Left lung (tissue), 10 donors: ENCODE data around the gene PARD6A. TPM values are rescaled to one million over a fixed set of nuclear protein-coding genes. Genes with fewer than 3 reads are reported as not detected.

Source experiments
- ATAC-seq: fragments of 200-7000 bp; cut with Tn5 transposase; one replicate; pipeline ENCODE4 v1.9.1; 2020; ENCODE audit warnings: moderate library complexity
- DNase-seq, 4 donors: peaks; one replicate each; pipeline ENCODE4 v3.0.0-alpha.2; 2013 to 2020
- H3K27ac ChIP-seq, 2 donors: fragments of 200-600 bp; sonication (generic) in 1 of 2; one replicate each; pipeline versions ENCODE4 v1.5.0 to v1.8.0; 2020 to 2021
- H3K27me3 ChIP-seq, 2 donors: fragments of 200-600 bp; sonication (generic) in 1 of 2; one replicate each; pipeline versions ENCODE4 v1.5.0 to v1.8.0; 2020 to 2021
- H3K36me3 ChIP-seq, 2 donors: fragments of 200-600 bp; sonication (generic) in 1 of 2; one replicate each; pipeline versions ENCODE4 v1.5.0 to v1.8.0; 2020 to 2021
- H3K4me1 ChIP-seq, 2 donors: fragments of 200-600 bp; one replicate each; pipeline ENCODE4 v1.8.0; 2021
- H3K4me3 ChIP-seq, 2 donors: fragments of 200-600 bp; sonication (generic) in 1 of 2; one replicate each; pipeline versions ENCODE4 v1.5.0 to v1.8.0; 2020 to 2021; ENCODE audit warnings: mild to moderate bottlenecking in 1 of 2
- H3K9me3 ChIP-seq, 2 donors: fragments of 200-600 bp; sonication (generic) in 1 of 2; one replicate each; pipeline versions ENCODE4 v1.5.0 to v1.8.0; 2020 to 2021
- intact Hi-C, 2 donors: fragments of 100-400 bp; cut with DNase I; formaldehyde crosslinking; loops; one replicate each; pipeline versions ENCODE4 v1.11.2 to v1.14.2; 2022
- polyA plus RNA-seq, 6 donors: library from polyadenylated mRNA; unstranded; fragments of 120-200 nt; gene quantifications; one replicate each; pipeline ENCODE4 v1.2.1, GENCODE V29; 2013; ENCODE audit not compliant: insufficient read length in 6 of 6
- total RNA-seq, 2 donors: library from RNA; stranded (reverse); fragmentation: NEBNext Ultra II Directional; extraction: Animal tissue kit (Norgen Biotek cat#: 25700); gene quantifications; one replicate each; pipeline ENCODE4 v1.2.1, GENCODE V29; 2021
- TF ChIP-seq, protein P1 (sequence below), 2 donors: fragments of 200-600 bp; sonication (generic) in 1 of 2; IDR thresholded peaks; one replicate each; pipeline versions ENCODE4 v1.5.0 to v1.8.0; 2021; ENCODE audit warnings: antibody characterized with exemption in 2 of 2
- donor health status: DM: no; HTN: yes; CAD: no.
- donor health status: DM: no; HTN: no; CAD: no.

The PARD6A gene
- total and polyA plus RNA-seq, 8 donors: 1.4 to 4.1 (median 1.9) TPM

- peak; percentile 74 for ATAC-seq
- peak in 3 of 4 donors; percentile 65 to 81 (median 75) for DNase-seq
- intact Hi-C loops: loop anchor here in 1 of 2 donors (10.0 kb wide), 2 partner anchors 152 to 252 kb away; no protein-coding TSS in a partner anchor
Observed at GRCh38 chr16:67672739-67673662, 12.2 kb downstream of the PARD6A start.

DNA sequence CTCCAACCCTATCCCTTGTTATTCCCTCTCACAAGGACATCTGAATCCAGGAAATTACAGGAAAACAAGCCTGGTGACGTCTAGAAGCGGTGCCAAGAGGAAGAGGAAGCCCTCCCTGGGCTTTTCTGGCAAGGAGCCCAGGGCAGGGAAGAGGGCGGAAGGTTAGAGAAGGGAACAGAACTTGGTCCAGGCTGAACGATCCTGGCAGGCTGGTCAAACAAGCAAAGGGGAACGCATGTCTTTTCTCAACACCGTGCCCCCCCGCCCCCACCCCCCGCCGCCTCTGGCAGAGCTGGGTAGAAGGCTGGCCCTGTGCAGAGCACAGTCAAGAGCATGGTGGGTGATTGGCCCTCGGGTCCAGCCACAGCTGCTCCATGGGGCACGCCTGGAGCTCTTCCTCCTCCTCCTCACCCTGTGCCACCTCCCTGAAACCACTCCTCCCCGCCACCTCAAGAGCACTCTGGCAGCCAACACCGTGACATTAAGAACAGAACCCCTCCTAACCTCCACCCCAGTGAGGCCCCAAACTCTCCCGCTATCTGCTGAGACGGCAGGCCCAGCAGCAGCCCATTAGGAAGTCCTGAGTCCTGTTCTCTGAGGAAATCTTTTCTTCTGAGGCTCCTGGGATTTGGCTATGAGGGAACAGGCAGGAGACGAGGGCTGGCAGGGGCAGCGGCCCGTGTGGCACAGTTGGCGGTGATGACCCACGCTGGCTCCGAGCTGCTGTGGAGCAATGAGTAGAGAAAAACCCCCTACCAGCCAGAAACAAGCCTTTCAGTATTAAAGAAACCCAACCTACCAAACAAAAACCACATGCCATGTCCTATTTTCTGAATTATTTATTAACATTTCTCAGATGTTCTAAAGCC, 13.2 kb downstream of the PARD6A start:
- Histone ChIP-seq H3K4me1 (peaks cover 27 to 56% of the 10 kb centered on the region in 2 donors), H3K36me3 (peaks cover 0 to 17% of the 10 kb centered on the region in 2 donors), H3K4me3 (no peak overlapping the region), H3K27me3 (no peaks in the 10 kb centered on the region), H3K9me3 (no peaks in the 10 kb centered on the region), H3K27ac (peak overlapping the region; percentile 77 to 86)
- intact Hi-C loops: loop anchor here in 1 of 2 donors (10.0 kb wide), 2 partner anchors 151 to 251 kb away; no protein-coding TSS in a partner anchor
- TF ChIP-seq, protein P1, sequence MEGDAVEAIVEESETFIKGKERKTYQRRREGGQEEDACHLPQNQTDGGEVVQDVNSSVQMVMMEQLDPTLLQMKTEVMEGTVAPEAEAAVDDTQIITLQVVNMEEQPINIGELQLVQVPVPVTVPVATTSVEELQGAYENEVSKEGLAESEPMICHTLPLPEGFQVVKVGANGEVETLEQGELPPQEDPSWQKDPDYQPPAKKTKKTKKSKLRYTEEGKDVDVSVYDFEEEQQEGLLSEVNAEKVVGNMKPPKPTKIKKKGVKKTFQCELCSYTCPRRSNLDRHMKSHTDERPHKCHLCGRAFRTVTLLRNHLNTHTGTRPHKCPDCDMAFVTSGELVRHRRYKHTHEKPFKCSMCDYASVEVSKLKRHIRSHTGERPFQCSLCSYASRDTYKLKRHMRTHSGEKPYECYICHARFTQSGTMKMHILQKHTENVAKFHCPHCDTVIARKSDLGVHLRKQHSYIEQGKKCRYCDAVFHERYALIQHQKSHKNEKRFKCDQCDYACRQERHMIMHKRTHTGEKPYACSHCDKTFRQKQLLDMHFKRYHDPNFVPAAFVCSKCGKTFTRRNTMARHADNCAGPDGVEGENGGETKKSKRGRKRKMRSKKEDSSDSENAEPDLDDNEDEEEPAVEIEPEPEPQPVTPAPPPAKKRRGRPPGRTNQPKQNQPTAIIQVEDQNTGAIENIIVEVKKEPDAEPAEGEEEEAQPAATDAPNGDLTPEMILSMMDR (IDR thresholded peaks at IDR 0.05): no peak
- ATAC-seq (peak; percentile 49), DNase-seq (peak in 3 of 4 donors; percentile 61 to 85 (median 84))

More at GRCh38 chr16:67672739-67673662, 12.2 kb downstream of the PARD6A start:
- TF ChIP-seq, protein P1 (IDR thresholded peaks at IDR 0.05): peak; percentile 75 to 85
- Histone ChIP-seq H3K4me1 (peaks cover 28 to 62% of the 10 kb centered on the region in 2 donors), H3K36me3 (peaks cover 0 to 17% of the 10 kb centered on the region in 2 donors), H3K9me3 (no peaks in the 10 kb centered on the region), H3K4me3 (no peak overlapping the region), H3K27ac (peak overlapping the region; percentile 77 to 86), H3K27me3 (no peaks in the 10 kb centered on the region)

DNA sequence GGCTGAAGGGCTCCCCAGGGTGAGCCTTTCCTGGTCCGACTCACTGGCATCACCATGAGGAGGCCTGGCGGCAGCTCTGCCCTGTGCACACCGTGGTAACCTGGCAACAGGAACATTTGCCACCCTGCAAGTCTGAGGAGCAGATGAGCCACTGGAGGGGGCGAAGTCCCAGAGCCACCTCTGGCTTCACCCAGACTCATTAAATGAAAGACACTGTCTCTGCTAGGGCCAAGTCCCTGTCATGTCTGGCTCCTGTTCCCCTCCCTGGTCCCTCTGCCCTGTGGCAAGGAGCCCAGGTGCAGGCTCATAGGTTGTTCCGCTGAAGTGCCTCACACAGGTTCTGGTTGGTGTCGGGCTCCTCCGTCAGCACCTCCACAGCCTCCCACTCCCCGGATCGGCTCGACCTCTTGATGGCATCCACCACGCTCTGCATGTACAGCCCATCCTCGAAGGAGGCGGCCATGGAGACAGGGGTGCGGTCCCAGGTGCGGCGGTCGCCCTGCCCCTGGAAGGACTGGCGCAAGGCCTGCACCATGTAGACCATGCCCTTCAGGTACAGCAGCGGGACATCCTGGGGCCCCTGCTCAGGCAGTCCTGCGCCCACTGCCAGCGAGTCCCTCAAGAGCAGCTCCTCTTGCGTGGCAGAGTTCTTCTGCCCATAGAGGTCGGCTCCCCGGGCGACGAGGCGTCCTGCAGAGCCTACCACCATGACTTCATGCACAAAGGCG, 14.3 kb downstream of the PARD6A start:
- Histone ChIP-seq H3K4me1 (peaks cover 27 to 54% of the 10 kb centered on the region in 2 donors), H3K9me3 (no peaks in the 10 kb centered on the region), H3K4me3 (no peak overlapping the region), H3K36me3 (peaks cover 0 to 17% of the 10 kb centered on the region in 2 donors), H3K27me3 (no peaks in the 10 kb centered on the region), H3K27ac (peak overlapping the region in 1 of 2 donors; percentile 77)
- ATAC-seq (no peak), DNase-seq (peak in 1 of 4 donors; percentile 68)
- intact Hi-C loops: loop anchor here in 1 of 2 donors (10.0 kb wide), 2 partner anchors 150 to 250 kb away; no protein-coding TSS in a partner anchor
- TF ChIP-seq, protein P1 (IDR thresholded peaks at IDR 0.05): no peak

DNA sequence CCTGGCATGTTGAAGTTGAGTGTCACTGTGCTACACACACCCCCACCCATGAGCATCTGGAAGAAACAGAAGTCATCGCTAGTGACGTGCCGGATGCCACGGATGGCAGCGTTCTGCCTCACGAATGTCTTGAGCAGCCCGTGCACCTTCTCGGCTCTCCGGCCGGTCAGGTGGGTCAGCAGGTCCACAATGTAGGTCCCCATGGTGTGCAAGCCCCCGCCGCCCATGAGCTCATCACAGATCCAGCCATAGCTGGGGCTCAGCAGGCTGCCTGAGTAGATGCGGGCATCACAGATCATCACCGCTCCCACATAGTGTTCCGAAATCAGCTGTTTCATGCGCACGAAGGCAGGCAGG, 14.8 kb downstream of the PARD6A start:
- Histone ChIP-seq H3K36me3 (peaks cover 0 to 17% of the 10 kb centered on the region in 2 donors), H3K27me3 (no peaks in the 10 kb centered on the region), H3K27ac (no peak overlapping the region), H3K4me3 (no peak overlapping the region), H3K9me3 (no peaks in the 10 kb centered on the region), H3K4me1 (peaks cover 27 to 54% of the 10 kb centered on the region in 2 donors)
- peak in 1 of 4 donors; percentile 77 for DNase-seq
- no peak for ATAC-seq
- intact Hi-C loops: loop anchor here in 1 of 2 donors (10.0 kb wide), 2 partner anchors 149 to 249 kb away; no protein-coding TSS in a partner anchor
- TF ChIP-seq, protein P1 (IDR thresholded peaks at IDR 0.05): no peak
